COR-L47 (cell line): Measurements from ENCODE around the gene VENTX.

Source experiments
- DNase-seq: peaks from one replicate; lab custom pipeline; 2025; lab: John Stamatoyannopoulos, UW

Gene VENTX

DNA sequence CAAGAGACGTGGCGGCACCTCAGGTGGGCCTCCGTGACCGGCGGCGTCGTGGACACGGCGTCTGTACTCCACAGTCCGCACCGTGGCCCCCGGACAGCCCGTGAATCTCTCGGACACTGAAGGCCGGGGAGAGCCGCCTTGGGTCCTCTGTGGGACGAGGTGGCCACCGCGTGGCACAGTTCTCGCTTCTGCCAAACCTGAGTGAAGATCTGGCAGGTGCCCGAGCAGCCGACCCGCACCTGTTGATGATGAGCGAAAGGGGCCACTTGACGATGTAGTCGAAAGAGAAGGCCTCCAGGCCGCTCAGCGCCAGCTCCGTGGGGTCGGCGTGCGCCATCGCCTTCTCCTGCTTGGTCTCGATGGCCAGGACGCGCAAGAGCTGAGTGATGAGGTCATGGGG is 47.6 kb downstream of the VENTX start:
- DNase-seq: no peak

DNA sequence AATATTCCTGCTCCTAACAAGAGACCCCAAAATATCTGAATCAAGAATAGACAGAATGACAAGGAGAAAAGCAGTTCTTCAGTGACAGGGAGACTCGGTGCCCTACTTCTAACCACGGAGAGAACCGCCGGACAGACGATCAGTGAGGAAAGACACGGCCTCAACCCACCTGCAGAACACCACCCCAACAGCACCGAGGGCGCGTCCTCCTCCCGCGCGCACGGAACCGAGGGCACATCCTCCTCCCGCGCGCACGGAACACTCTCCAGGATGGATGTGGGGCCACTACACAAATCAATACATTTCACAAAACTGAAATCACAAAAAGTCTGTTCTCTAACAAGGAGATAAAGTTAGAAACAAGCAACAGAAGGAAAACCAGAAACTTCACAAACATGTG is 48.7 kb downstream of the VENTX start:
- DNase-seq: no peak

DNA sequence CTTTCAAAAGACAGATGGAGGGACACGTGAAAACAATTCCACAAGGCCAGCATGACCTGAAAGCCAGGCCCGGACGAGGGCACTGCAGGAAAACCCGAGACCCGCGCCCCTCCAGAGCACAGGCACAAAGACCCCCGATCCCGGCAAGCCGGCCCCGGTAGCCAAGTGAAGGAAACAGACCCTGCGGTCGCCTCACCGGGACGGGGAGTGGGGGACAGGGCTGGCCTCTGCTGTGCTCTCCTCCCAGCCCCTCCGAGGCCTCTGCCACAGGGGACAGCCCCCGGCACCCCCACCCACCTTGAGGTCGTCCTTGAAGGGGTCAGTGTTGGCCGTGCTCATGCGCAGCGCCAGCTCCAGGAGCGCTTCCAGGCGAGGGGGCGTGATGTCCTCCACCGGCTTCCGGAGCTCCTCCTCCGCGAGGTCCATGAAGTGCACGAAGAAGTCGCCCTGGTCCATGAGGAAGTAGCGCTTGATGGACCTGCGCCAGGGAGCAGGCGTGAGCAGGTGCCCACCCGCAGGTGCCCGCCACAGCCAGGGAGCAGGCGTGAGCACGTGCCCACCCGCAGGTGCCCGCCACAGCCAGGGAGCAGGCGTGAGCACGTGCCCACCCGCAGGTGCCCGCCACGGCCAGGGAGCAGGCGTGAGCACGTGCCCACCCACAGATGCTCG is 50.3 kb downstream of the VENTX start:
- DNase-seq: no peak

DNA sequence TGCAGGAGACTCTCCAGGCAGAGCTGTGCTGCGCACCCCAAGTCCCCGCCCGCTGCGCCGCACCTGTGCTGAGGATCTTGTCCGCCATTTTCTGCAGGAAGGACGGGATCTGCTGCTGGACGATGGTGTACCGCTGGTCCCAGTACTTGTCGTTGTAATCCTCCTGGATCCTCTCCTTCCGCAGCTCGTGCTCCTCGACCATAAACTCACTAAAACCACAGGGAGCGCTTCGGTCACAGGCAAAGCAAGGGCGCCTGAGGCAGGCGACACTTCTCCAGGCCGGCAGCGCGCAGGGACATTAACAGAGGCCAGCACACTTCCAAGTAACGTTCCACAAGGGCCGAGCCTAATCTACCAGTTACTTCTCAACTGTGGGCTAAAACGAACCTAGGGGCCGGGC is 52.1 kb downstream of the VENTX start:
- no peak for DNase-seq
